WI38 (cell line): ENCODE data around the gene TJP3.
"Not testable (repeated sequence)": the region's sequence is repeated elsewhere in the genome, so short reads cannot be mapped to it uniquely, and the experiment has no call there.

ENCODE experiments used
- H3K4me3 ChIP-seq: 2 replicates; pipeline ENCODE4 v1.5.1; 2011; ENCODE audit warnings: low read depth, mild to moderate bottlenecking, control low read depth, low read length
- CTCF ChIP-seq: IDR thresholded peaks from 2 replicates; pipeline ENCODE4 v1.5.1; 2012; ENCODE audit warnings: low read depth, mild to moderate bottlenecking, control low read depth, low read length

The TJP3 gene

GRCh38 chr19:3663838-3664237 is 44.3 kb upstream of the TJP3 start:
- no peak for TF ChIP-seq CTCF
- H3K4me3 ChIP-seq = no peak overlapping the region

GRCh38 chr19:3664879-3665642 is 43.1 kb upstream of the TJP3 start:
- H3K4me3 ChIP-seq = no peak overlapping the region
- no peak for TF ChIP-seq CTCF

DNA sequence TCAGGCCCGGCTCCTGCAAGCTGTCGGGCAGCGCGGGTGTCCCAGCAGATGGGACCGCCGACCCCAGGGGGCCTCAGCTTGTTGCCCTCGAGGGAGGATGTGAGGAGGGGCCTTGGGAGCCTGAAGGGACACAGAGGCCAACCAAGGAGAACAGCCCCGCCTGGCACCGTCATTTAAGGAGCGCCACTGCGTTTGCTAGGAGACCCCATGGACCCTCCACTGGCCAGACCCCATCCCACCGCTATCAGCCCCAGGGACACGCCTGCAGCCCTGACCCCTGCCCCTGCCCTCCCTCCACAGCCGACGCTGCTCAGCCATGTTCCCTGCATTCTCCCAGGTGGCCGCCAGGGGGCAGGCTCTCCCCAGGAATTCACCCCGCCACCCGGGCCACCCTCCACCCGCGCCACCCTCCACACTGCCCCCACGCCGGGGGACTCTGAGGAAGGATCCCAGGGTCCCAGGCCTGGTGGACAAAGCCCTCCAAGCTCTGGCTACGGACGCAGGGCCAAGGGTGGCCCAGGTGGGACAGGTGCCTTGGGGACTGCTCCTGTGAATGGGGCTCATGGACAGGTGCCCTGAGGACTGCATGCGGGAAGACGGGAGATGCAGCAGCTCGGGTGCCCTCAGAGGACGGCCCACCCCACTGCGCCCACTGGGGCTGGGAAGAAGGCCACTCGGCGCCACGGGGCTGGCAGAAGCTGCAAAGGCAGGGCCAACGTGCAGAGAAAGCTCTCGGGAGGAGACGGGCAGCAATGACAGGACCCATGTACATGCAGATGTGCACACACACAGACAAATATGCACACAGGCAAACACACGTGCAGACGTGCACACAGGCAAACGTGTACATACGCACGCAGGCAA is 42.3 kb upstream of the TJP3 start:
- H3K4me3 ChIP-seq = no peak overlapping the region
- peak; percentile 73 for TF ChIP-seq CTCF

DNA sequence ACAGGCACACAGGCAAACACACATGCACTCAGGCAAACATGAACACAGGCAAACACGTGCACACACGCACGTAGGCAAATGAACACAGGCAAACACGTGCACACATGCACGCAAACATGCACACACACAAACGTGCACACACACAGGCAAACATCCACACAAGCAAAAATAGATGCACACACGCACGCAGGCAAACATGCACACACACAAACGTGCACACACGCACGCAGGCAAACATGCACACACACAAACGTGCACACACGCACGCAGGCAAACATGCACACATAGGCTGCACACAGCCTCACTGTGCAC is 41.7 kb upstream of the TJP3 start:
- H3K4me3 ChIP-seq = not testable (repeated sequence)

DNA sequence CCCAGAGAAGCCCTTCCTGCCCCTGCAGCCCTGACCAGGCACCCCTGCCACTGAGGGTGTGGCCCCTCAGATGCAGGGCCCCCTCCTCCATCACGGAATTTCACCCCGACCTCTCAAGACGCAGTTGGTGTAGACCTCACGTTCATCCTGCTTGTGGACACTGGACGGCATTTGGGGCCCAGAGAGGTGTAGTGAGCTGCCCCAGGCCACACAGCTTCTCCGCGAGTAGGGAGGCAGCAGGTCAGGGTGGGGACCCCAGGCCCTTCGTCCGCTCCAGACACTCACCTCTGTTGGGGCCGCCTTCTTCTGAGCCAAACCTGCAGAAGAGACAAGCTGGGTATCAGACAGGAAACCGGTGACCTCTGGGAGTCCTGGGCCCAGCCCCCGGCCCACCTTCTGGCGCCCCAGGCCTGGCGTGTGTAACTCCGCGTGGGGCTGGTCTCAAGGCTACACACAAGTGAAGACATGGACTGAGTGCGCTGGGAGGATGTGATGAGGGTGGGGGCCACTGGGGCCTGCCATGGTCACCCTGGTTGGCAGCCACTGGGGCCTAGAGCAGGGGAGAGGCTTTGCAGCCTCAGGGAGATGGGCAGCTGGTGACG is 41.0 kb upstream of the TJP3 start:
- no peak overlapping the region for H3K4me3 ChIP-seq
- no peak for TF ChIP-seq CTCF

DNA sequence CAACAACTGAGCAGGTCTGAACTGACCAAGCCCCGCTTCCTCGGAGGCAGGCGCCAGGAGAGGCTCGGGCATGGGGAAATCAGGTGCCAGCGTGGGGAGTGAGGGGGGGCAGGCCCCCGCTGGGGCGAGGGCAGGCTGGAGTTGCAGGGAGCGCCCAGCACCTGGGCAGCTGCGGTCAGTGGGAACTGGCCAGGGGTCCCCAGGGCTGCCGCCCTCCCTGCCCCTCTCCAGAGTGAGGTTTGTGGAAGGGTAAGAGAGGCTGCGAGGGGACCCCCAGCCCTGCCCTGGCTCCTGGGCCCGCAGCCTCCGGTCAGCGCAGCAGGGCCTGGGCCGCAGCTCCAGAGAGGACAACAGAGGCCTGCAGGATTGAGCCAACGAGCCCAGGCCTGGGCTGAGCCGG is 40.4 kb upstream of the TJP3 start:
- no peak overlapping the region for H3K4me3 ChIP-seq
- TF ChIP-seq CTCF = no peak

DNA sequence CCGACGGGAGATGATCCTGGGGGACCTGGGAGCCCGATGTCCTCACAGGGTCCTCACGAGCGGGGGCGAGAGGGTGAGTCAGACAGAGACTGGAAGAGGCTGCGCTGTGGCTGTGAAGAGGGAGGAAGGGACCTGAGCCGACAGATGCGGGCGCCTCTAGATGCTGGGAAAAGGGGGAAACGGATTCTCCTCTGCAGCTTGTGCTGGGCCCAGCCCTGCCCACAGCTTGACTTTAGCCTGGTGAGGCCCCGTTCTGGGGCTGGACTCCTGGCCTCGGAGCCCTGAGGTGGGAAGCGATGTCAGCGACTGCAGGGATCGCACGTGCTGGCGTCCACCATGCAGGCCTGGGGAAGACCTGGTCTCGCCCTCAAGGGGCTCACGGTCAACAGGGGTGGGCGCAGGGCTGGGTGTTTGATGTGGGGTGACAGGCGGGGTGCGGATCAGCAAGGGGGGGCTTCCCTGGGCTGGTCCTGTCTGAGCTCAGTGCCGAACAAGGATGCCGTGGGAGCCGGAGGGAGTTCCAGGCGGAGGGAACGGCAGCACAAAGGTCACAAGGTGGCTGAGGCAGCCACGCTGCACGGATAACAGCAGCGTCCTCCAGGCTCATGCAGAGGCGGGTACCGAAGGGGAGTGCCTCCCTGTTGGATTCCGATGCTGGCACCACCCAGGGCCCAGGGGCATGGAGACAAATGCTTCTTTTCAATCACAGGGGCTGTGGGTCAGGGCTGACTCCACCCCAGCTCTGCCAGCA is 39.7 kb upstream of the TJP3 start:
- no peak overlapping the region for H3K4me3 ChIP-seq
- no peak for TF ChIP-seq CTCF
